ENCODE data around the gene ATP6V0D1.

- TF ChIP-seq POLR2A (IDR thresholded peaks at IDR 0.05; ENCODE audit: low read depth) (no peak), CTCF (IDR thresholded peaks at IDR 0.05) (peak; percentile 51 to 70 (median 58))
Measured at GRCh38 chr16:67514382-67514828, 33.4 kb upstream of the ATP6V0D1 start.
